Measurements from ENCODE around the gene EPS8L3. TPM values are rescaled to one million over a fixed set of nuclear protein-coding genes. Genes with fewer than 3 reads are reported as not detected.

The EPS8L3 gene
- total and polyA plus RNA-seq, 8 donors, result 0.39 to 4.3 (median 1.4) TPM

DNA sequence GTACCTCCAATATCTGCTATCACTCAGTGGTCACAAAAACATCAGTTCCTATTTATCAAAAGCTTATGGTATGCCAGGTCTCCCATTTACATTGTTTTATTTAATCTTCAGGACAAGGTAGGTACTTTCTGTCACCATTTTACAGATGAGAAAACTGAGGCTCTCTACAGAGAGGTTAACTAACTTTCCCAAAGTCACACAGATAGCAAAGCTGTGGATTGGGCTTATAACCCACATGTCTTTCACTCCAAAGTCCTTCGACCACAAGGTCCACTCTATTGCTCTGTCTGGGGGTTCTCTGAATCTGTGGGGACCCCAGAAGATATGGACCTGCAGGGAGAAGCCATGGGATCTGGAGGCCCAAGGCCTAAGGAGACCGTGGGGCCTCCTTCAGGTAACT is 26.6 kb upstream of the EPS8L3 start:
- FAIRE-seq, result no peak
- Histone ChIP-seq H3K36me3 (no peaks in the 10 kb centered on the region), H3K4me1 (peaks cover 0 to 11% (median 0%) of the 10 kb centered on the region in 3 donors), H3K9me3 (no peaks in the 10 kb centered on the region), H3K27ac (no peak overlapping the region), H3K4me3 (no peak overlapping the region), H3K27me3 (no peaks in the 10 kb centered on the region)
- WGBS, 2 donors, result 77 to 100% methylated on average over 2 of the region's 2 CpGs
- ATAC-seq, result no peak
- intact Hi-C loops (cut with DNase I), result no loop called here
- peak in 1 of 6 donors; percentile 3 for DNase-seq
- TF ChIP-seq, protein P1, sequence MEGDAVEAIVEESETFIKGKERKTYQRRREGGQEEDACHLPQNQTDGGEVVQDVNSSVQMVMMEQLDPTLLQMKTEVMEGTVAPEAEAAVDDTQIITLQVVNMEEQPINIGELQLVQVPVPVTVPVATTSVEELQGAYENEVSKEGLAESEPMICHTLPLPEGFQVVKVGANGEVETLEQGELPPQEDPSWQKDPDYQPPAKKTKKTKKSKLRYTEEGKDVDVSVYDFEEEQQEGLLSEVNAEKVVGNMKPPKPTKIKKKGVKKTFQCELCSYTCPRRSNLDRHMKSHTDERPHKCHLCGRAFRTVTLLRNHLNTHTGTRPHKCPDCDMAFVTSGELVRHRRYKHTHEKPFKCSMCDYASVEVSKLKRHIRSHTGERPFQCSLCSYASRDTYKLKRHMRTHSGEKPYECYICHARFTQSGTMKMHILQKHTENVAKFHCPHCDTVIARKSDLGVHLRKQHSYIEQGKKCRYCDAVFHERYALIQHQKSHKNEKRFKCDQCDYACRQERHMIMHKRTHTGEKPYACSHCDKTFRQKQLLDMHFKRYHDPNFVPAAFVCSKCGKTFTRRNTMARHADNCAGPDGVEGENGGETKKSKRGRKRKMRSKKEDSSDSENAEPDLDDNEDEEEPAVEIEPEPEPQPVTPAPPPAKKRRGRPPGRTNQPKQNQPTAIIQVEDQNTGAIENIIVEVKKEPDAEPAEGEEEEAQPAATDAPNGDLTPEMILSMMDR (IDR thresholded peaks at IDR 0.05), result no peak

DNA sequence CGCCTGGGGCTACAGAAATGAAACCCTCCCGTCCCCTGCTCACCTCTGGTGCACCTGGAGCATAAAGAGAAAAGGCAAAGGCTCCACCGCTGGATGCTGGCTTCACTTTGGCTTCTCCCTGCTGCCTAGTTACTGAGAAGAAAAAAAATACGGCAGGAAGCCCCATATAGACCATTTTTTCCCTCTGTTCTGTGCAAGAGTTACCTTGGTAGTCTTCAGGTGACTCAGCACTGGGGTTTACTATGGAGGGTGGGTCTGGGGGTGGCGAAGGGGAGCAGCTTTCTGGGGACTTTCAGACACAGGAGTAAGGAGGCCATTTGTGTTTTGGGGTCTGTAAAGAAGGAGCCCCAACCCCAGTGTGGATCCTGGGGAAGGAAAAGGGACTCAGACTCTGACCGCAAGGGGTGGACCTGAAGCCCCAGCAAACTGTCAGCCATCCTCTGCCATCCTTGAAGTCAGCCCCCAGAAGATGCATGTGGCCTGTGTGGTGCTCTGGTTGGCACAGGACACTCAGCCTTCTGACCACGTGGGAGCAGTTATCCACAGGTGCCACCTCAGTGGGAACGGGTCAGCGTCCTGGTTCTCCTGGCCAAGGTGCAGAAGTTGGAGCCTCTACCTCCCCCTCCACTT is 25.9 kb upstream of the EPS8L3 start:
- H3K36me3 ChIP-seq, result no peaks in the 10 kb centered on the region
- H3K4me1 ChIP-seq, result peaks cover 0 to 11% (median 0%) of the 10 kb centered on the region in 3 donors
- H3K4me3 ChIP-seq, result no peak overlapping the region
- WGBS, 2 donors, result 77 to 80% methylated on average over 9 of the region's 9 CpGs
- FAIRE-seq (no peak), ATAC-seq (no peak), DNase-seq (peak in 2 of 6 donors; percentile 9 to 18)
- intact Hi-C loops (cut with DNase I), result no loop called here
- no peak overlapping the region for H3K27ac ChIP-seq
- H3K27me3 ChIP-seq, result no peaks in the 10 kb centered on the region
- TF ChIP-seq, protein P1 (IDR thresholded peaks at IDR 0.05), result no peak
- no peaks in the 10 kb centered on the region for H3K9me3 ChIP-seq

DNA sequence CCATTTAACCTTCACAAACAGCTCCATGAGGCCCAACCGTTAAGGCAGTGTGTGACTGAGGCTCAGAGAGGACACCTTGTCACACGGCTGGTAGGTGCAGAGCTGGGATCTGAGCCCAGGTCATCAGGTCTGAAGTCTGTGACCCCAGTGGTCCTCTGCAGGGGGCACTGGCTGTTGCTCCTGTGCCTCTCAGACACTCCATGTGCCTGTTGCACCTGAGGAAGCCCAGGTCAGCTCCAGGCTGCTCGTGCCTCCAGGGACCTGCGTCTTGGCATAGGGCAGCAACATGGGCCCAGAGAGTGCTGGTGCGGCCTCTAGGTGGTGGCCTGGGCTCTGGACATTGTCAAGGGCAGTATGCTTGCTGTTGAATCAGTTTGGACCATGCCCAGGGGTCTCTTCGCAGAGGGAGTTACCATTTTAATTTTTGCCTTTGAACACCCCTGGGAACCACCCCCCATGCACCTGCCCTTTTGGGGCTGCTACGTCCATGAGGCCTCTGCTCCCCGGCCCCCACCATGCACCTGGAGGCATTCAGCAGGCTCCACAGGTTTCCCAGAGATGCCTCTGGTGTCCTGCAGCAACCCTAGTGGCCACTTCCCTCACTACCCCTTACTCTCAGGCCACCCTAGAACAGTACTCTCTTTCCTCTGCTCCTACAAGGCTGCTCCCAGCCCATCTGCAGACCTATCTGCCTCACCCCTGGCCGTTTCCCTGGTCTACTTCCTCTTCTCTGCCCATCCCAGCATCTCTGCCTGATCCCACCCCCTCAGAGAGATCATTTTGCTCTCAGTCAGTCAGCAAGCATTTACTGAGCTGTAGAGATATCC is 25.2 kb upstream of the EPS8L3 start:
- H3K27ac ChIP-seq, result no peak overlapping the region
- H3K36me3 ChIP-seq, result no peaks in the 10 kb centered on the region
- TF ChIP-seq, protein P1 (IDR thresholded peaks at IDR 0.05), result peak in 1 of 4 donors; percentile 10
- ATAC-seq (no peak), FAIRE-seq (no peak), DNase-seq (peak in 2 of 6 donors; percentile 8 to 44)
- 81 to 88% methylated on average over 9 of the region's 9 CpGs for WGBS, 2 donors
- H3K27me3 ChIP-seq, result no peaks in the 10 kb centered on the region
- no peaks in the 10 kb centered on the region for H3K9me3 ChIP-seq
- intact Hi-C loops (cut with DNase I), result no loop called here
- H3K4me3 ChIP-seq, result no peak overlapping the region
- H3K4me1 ChIP-seq, result peaks cover 0 to 11% (median 0%) of the 10 kb centered on the region in 3 donors

DNA sequence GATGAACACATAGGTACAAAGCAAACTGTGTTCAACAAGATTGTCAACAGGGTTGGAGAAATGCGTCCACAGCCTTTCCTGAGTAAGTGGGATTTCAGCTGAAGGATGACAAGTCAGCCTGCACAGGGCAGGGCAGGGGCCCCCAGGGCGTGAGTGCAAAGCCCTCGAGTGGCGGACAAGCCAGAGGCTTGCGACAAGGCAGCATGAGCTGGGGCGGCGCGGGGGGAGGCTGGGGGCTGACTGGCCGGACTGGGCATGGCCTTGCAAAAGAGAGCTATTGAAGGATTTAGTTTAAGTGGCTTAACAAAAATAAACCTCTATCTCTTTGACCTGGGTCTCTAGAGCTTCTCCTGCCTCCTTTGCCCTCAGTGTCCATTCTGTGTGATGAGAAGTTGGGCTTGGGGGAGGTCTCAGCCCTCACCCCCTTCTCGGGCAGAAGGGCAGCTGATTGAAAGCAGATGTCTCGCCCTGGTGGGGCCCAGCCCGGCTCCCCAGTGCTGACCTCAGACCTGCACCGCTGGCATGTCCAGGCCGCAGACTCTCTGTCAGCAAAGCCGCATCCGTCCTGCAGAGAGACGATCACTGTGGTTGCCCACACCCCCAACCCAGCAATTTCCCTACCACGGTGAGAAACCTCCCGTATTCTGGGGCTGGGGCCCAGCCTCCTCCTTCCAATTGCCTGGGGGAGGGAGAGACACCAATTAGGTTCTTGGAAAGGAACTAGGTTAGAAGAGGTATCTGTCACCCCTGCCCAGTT is 24.3 kb upstream of the EPS8L3 start:
- intact Hi-C loops (cut with DNase I), result no loop called here
- FAIRE-seq, result no peak
- no peak overlapping the region for H3K27ac ChIP-seq
- no peak overlapping the region for H3K4me3 ChIP-seq
- H3K9me3 ChIP-seq, result no peaks in the 10 kb centered on the region
- no peaks in the 10 kb centered on the region for H3K27me3 ChIP-seq
- DNase-seq, result peak in 2 of 6 donors; percentile 14 to 38
- peaks cover 0 to 11% (median 0%) of the 10 kb centered on the region in 3 donors for H3K4me1 ChIP-seq
- no peaks in the 10 kb centered on the region for H3K36me3 ChIP-seq
- WGBS, 2 donors, result 91 to 93% methylated on average over 19 of the region's 19 CpGs
- ATAC-seq, result no peak
- TF ChIP-seq, protein P1 (IDR thresholded peaks at IDR 0.05), result no peak
